Peyer's patch (tissue), 4 donors: Measurements from ENCODE around the gene CDH23.

Experiments used
- POLR2A ChIP-seq, 2 donors: fragments of 450-650 bp; IDR thresholded peaks; one replicate each; pipeline ENCODE4 v1.5.1; 2017; ENCODE audit warnings: antibody characterized with exemption in 2 of 2, mild to moderate bottlenecking in 2 of 2, moderate library complexity in 2 of 2
- TF ChIP-seq, protein P1 (sequence below), 6 experiments: fragments of 450-650 bp in 4 of 6; fragments of 200-600 bp in 2 of 6; sonication (generic) in 1 of 6; IDR thresholded peaks; one replicate each; pipeline ENCODE4 v1.5.1; 2017 to 2019; ENCODE audit warnings: antibody characterized with exemption in 6 of 6, mild to moderate bottlenecking in 3 of 6, moderate library complexity in 1 of 6

DNA sequence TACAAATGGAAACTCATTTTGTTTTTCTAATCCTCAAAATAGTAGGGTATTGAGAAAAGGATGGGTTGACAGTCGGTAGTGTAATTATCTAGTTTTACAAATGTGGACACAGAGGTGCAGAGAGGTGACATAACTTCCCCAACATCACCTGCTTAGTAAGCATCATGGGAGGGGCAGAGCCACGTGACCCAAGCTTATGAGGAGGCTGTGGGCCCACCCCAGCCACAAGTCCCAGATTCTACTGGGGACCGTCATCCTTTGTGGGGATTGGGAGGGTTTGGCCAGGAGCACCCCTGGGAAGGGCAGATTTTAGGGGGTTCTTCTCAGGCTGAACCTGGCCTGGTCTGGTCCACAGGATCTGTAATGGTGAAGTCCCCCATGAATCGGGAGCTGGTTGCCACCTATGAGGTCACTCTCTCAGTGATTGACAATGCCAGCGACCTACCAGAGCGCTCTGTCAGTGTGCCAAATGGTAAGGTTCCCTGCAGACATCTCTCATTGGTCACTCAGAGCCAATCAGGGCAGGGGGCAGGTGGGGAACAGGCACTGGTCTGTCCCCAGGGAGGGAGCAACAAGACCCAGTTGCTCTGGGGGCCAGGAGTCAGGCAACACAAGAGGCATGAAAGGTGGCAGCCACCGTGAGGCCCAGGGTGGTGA lies 400.2 kb downstream of the CDH23 start:
- TF ChIP-seq, protein P1, sequence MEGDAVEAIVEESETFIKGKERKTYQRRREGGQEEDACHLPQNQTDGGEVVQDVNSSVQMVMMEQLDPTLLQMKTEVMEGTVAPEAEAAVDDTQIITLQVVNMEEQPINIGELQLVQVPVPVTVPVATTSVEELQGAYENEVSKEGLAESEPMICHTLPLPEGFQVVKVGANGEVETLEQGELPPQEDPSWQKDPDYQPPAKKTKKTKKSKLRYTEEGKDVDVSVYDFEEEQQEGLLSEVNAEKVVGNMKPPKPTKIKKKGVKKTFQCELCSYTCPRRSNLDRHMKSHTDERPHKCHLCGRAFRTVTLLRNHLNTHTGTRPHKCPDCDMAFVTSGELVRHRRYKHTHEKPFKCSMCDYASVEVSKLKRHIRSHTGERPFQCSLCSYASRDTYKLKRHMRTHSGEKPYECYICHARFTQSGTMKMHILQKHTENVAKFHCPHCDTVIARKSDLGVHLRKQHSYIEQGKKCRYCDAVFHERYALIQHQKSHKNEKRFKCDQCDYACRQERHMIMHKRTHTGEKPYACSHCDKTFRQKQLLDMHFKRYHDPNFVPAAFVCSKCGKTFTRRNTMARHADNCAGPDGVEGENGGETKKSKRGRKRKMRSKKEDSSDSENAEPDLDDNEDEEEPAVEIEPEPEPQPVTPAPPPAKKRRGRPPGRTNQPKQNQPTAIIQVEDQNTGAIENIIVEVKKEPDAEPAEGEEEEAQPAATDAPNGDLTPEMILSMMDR (IDR thresholded peaks at IDR 0.05), result no peak
- TF ChIP-seq POLR2A (IDR thresholded peaks at IDR 0.05), result no peak
